ENCODE results near the gene FHIT.
"Not testable (repeated sequence)": the region's sequence is repeated elsewhere in the genome, so short reads cannot be mapped to it uniquely, and the experiment has no call there.

The FHIT gene

GRCh38 chr3:61224823-61225222, 26.4 kb downstream of the FHIT start:
- no peak for DNase-seq

GRCh38 chr3:61223451-61223850, 27.8 kb downstream of the FHIT start:
- DNase-seq, result no peak

DNA sequence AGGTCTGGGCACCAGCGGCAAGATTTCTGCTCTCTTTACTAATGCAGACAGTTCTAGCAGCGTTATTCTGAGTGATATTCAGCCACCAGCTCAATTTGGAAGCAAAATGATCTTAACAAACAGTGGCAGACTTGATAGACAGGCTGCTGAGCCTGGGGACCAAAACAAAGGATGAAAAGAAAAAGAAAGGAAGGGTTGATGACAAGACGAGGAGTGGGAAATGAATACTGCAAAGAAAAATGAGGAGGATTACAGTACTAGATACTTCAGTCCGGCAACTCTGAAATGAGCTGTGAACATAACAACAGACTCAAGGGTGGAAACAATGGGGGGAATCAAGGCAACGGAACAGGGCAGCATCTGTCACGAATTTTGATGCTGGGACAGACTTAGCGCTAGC, 28.8 kb downstream of the FHIT start:
- DNase-seq, result no peak

DNA sequence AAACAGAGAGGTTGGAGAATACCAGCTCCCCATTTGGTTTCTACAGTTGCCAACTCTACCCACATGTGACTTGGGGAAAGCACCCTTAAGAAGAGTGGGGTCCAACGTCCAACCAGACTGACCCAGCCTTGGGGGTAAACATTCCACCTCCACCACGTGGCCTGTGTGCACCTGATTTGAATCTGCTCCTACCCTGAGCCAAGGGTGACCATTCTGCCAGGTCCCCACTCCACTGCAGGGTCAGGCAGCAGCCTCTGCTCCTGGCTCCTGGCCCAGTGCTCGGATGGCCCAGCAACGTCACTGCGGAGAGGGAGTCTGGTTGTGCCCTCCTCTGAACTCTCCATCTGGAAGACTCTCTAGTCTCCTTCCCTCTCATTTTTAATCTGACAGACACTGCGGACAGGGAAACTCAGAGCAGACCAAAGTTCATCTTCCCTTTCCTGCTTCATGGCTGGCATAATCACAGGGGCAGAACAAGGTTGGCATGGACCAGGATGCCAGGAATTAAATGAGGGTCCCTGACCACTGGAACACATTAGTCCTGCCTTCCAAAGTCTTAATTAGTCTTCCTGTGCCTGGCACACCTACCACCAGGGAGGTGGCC, 29.4 kb downstream of the FHIT start:
- no peak for DNase-seq

- DNase-seq, result no peak
Measured at GRCh38 chr3:61218504-61218903, 32.7 kb downstream of the FHIT start.

DNA sequence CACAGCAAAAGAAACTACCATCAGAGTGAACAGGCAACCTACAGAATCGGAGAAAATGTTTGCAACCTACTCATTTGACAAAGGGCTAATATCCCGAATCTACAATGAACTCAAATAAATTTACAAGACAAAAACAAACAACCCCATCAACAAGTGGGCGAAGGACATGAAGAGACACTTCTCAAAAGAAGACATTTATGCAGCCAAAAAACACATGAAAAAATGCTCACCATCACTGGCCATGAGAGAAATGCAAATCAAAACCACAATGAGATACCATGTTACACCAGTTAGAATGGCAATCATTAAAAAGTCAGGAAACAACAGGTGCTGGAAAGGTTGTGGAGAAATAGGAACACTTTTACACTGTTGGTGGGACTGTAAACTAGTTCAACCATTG, 35.1 kb downstream of the FHIT start:
- DNase-seq, result not testable (repeated sequence)

GRCh38 chr3:61202086-61202485, 49.2 kb downstream of the FHIT start:
- DNase-seq, result no peak

DNA sequence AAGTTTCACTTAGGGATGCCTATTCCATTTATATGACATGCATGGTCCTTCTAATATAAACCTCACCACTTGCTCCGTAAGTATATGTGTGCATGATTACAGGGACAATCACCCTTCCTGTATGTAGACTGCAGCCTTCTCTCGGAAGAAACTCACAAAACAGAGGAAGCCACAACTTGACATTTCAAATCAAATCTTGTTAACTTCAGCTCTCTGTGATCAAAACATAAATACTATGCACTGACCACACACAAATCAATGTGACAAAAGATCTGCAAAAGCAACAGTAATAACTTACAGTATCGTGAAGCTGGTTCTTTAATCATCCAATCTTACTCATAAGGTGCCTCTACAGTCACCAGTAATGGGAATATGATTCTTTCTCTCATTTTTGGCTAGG, 50.2 kb downstream of the FHIT start:
- DNase-seq, result no peak

DNA sequence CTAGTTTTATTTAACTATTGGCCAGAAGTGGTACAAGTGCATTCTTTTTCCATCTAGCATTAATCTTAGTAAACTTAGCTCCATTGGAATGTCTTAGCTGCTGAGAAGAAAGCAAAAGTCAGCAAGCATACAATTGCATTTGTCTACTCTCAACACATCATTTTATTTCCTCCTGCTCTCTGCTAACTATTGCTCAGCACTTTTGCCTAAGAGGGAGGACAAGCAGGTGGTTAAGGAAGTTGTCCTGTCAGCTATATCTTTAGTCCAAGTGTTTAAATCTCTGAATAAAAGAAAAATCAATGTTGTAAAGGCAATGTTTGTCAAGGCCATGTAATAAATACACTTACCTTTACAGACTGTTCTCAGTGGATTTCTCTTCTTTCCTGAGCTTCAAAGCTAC, 51.0 kb downstream of the FHIT start:
- peak; percentile 13 for DNase-seq

DNA sequence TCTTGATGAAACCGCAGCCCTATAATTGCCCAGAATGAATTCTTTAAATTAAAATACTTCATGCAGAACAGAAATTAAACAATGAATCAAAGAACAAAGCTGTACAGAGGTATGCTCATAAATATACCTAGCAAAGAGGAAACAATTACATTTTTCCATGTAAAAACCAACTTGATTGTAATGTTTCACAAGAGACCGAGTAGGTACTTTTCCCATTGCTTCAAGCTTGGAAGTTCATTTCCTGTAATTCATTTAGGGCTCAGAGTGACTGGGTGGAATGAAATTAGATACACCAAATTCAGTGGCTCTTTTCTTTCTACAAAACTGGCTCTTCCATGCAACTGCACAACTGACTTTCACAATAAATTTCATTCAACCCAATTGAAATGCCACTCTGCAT, 51.4 kb downstream of the FHIT start:
- DNase-seq, result no peak

DNA sequence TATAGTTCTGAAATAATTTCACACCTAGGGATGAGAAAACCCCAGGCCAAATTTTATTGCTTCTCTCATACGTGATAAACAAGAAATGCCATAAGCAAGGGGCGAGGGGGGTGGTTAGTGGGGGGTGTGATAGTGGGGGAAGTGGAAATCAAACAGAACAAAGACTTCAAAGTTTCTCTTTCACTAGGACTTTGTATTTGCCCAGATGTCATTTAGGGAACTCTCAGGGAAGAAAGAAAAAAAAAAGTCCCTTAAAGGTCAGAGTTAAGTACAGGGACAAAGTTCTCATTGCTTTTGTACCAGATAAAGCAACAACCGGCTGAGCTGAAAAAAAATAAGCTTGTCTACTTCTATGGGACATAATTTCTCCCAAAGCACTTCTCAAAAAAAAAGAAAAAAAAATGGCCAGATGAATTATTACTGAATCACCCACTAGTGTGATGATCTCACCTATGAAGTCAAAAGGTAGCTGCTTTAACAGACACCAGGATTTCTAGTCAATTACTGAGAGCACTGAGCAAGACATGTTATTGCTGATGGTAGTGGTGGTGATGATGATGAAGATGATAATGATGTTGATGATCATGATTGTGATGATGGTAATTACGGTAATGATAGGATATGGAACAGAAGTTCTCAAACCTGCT, 56.2 kb downstream of the FHIT start:
- peak; percentile 4 for DNase-seq

DNA sequence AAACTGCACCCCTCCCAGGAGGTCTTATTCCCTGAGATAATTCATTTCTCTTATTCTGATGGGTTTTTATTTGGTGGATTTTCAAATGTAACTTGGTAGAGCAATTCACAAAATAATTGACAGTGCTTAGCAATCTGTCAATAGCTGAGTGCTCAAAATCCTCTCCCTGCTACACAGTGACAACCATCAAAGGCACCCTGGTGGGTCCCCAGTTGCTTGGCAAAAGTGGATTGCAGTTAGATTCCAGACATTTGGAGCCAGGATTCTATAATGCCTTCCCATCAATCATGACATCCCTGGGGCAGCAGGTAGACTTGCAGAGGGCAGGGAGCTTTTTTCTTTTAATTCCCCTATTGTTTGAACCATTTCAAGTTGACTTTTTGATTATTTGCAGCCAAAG, 59.0 kb downstream of the FHIT start:
- DNase-seq, result no peak

DNA sequence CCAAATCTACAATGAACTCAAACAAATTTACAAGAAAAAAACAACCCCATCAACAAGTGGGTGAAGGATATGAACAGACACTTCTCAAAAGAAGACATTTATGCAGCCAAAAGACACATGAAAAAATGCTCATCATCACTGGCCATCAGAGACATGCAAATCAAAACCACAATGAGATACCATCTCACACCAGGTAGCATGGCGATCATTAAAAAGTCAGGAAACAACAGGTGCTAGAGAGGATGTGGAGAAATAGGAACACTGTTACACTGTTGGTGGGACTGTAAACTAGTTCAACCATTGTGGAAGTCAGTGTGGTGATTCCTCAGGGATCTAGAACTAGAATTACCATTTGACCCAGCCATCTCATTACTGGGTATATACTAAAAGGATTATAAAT, 61.0 kb downstream of the FHIT start:
- DNase-seq, result not testable (repeated sequence)

DNA sequence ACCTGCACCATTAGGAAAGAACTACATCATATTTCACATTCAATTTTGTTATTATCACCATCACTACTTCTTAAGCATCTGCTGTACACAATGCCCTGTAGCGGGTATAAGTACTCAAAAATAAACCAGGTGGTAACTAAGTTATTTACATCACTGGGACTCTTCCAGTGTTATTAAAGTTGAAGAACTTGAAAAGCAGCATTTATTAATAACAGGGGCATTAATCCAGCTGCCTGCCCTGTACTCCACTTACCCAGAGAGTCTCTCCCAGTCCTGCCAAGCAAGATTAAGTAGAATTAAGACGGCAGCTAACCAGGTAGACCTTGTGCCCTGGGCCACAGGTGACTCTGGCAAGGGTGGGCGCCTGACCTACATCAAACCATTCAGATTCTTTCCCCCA, 65.2 kb downstream of the FHIT start:
- peak; percentile 1 for DNase-seq

- no peak for DNase-seq
Measured at GRCh38 chr3:61184956-61185355, 66.3 kb downstream of the FHIT start.

DNA sequence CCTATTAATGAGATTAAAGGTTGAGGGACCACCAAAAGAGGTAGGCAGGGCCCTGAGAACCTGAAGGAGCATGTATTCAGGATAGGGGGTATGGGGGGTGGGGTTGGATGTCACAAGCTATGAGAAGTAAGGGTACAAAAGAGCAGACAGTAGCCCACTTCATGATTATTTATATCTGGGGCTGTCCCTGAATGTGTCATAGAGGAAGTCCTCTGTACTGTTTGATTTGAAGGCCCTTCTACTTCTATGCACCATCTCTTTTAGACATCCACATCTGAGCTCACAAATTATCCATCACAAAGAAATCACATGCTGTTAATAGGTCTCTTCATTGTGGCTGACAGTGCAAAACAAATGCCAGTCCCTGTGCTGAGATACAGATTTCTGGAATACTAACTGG, 68.6 kb downstream of the FHIT start:
- peak; percentile 35 for DNase-seq

DNA sequence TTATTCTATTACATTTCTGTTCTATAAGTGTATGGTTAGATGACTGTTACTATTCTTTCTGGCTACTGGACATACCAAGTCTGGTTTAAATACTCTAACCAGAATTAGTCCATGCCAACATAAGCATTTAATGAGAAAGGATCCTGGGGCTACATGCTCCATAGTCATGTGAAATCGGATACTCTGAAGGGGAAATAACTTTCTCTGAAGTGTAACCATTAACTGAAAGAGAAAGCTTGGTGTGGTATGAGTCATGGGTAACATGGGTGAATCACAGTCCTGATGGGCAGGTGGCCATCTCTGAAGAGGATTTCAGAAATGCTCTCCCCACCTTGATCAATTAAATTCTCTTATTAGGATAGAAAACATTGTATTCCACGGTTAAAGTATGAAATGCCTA, 69.4 kb downstream of the FHIT start:
- DNase-seq, result peak; percentile 85

- DNase-seq, result no peak
Measured at GRCh38 chr3:61180206-61180605, 71.0 kb downstream of the FHIT start.

DNA sequence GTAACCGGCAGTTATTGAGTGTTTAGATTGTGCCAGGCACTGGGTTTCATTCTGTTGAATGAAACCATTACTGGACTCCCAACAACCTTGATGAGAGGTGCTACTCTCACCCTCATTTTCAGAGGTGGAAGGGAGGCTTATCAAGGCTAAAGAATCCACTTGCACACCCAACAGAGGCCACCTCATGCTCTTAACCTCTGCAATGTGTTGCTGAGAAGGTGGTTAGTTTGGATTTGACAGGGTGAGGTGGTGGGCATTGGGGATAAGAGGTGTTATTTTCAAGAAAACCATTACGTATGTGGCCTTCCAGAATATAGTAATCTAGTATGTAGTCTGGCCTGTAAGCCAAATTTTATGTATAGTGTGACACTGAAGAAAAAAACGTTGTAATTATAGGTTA, 73.1 kb downstream of the FHIT start:
- DNase-seq, result no peak

GRCh38 chr3:61177450-61177849, 73.8 kb downstream of the FHIT start:
- DNase-seq, result no peak

- DNase-seq, result peak; percentile 0
Measured at GRCh38 chr3:61173676-61174075, 77.6 kb downstream of the FHIT start.

- peak; percentile 16 for DNase-seq
Measured at GRCh38 chr3:61172684-61173083, 78.6 kb downstream of the FHIT start.

DNA sequence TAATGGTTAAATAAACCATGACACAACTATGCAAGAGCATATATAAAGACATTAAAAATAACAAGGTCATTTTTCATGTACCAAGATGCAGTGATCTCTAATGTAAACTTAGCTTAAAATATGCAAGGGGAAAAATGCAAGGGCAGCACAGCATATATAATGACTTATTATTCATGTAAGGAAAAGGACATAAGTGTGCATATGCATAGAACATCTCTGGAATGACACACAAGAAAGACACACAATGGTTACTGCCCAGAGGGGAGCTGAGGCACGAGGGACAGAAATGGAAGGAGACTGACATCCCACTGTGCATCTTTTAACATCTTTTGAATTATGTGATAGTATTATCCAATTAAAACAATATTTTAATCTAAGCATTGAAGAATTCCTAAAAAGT, 79.0 kb downstream of the FHIT start:
- no peak for DNase-seq

GRCh38 chr3:61169621-61170251, 81.5 kb downstream of the FHIT start:
- no peak for DNase-seq

DNA sequence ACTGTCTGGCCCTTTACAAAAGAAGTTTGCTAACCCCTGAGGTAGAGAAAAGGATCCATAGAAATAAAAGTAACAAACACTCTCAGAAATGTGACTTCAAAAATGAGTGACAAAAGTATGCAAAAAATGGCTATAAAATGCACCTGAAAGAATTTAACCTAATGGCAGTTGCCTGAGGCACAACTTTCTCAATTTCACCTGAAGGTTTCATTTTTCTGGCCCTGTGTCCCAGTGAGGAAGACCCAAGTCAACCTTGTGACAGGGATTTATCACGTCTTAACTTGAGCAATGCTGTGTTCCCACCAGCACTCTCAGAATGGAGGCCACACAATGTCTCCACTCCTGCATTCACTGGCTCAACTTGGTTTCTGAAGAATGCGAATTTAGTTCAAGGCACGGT, 83.0 kb downstream of the FHIT start:
- DNase-seq, result no peak

All from DMS53 (cell line).